ENCODE measurements around the gene RBM34.
A peak's percentile ranks its signal among the peaks of the same experiment; 100 is the strongest.
"Not testable (repeated sequence)": the region's sequence is repeated elsewhere in the genome, so short reads cannot be mapped to it uniquely, and the experiment has no call there.

The RBM34 gene

GRCh38 chr1:235160957-235161684 is at the start of gene RBM34:
RBM34 (minus strand) TSS chr1:235161250; CDS start chr1:235161226, 24 bp downstream.
- no peak for TF ChIP-seq GATA1 (IDR thresholded peaks at IDR 0.05; ENCODE audit: low read depth, low read length)
- peak; percentile 99 for TF ChIP-seq POLR2A (IDR thresholded peaks at IDR 0.05; ENCODE audit: low read length)

GRCh38 chr1:235207209-235207565 is 46.1 kb upstream of the RBM34 start:
- DNase-seq = peak; percentile 11 to 28
- no peak for TF ChIP-seq POLR2A (IDR thresholded peaks at IDR 0.05; ENCODE audit: low read length)
- TF ChIP-seq GATA1 (IDR thresholded peaks at IDR 0.05; ENCODE audit: low read depth, low read length) = no peak

More at GRCh38 chr1:235160957-235161684, at the start of gene RBM34:
- peak; percentile 93 to 96 for DNase-seq

GRCh38 chr1:235206533-235207208 is 45.6 kb upstream of the RBM34 start:
- peak; percentile 48 to 52 for DNase-seq

GRCh38 chr1:235205687-235206086 is 44.6 kb upstream of the RBM34 start:
- no peak for DNase-seq
- TF ChIP-seq GATA1 (IDR thresholded peaks at IDR 0.05; ENCODE audit: low read depth, low read length) (no peak), POLR2A (IDR thresholded peaks at IDR 0.05; ENCODE audit: low read length) (no peak)

More at GRCh38 chr1:235206533-235207208, 45.6 kb upstream of the RBM34 start:
- TF ChIP-seq GATA1 (IDR thresholded peaks at IDR 0.05; ENCODE audit: low read depth, low read length) (no peak), POLR2A (IDR thresholded peaks at IDR 0.05; ENCODE audit: low read length) (no peak)

- TF ChIP-seq POLR2A (IDR thresholded peaks at IDR 0.05; ENCODE audit: low read length) (no peak), GATA1 (IDR thresholded peaks at IDR 0.05; ENCODE audit: low read depth, low read length) (no peak)
- DNase-seq = no peak
These were observed 42.4 kb upstream of the RBM34 start for GRCh38 chr1:235203428-235203827.

GRCh38 chr1:235202447-235202846 is 41.4 kb upstream of the RBM34 start:
- not testable (repeated sequence) for DNase-seq

GRCh38 chr1:235199441-235199840 is 38.4 kb upstream of the RBM34 start:
- peak; percentile 36 to 41 for DNase-seq
- TF ChIP-seq GATA1 (IDR thresholded peaks at IDR 0.05; ENCODE audit: low read depth, low read length) = no peak
- no peak for TF ChIP-seq POLR2A (IDR thresholded peaks at IDR 0.05; ENCODE audit: low read length)

GRCh38 chr1:235190431-235190830 is 29.4 kb upstream of the RBM34 start:
- no peak for DNase-seq
- no peak for TF ChIP-seq GATA1 (IDR thresholded peaks at IDR 0.05; ENCODE audit: low read depth, low read length)
- no peak for TF ChIP-seq POLR2A (IDR thresholded peaks at IDR 0.05; ENCODE audit: low read length)

GRCh38 chr1:235187316-235187715 is 26.3 kb upstream of the RBM34 start:
- TF ChIP-seq POLR2A (IDR thresholded peaks at IDR 0.05; ENCODE audit: low read length) (no peak), GATA1 (IDR thresholded peaks at IDR 0.05; ENCODE audit: low read depth, low read length) (no peak)
- DNase-seq = no peak

GRCh38 chr1:235181561-235182245 is 20.7 kb upstream of the RBM34 start:
- TF ChIP-seq GATA1 (IDR thresholded peaks at IDR 0.05; ENCODE audit: low read depth, low read length) = no peak
- no peak for TF ChIP-seq POLR2A (IDR thresholded peaks at IDR 0.05; ENCODE audit: low read length)
- DNase-seq = no peak

GRCh38 chr1:235180916-235181460 is 19.9 kb upstream of the RBM34 start:
- no peak for TF ChIP-seq GATA1 (IDR thresholded peaks at IDR 0.05; ENCODE audit: low read depth, low read length)
- no peak for TF ChIP-seq POLR2A (IDR thresholded peaks at IDR 0.05; ENCODE audit: low read length)
- DNase-seq = no peak

- TF ChIP-seq POLR2A (IDR thresholded peaks at IDR 0.05; ENCODE audit: low read length) (no peak), GATA1 (IDR thresholded peaks at IDR 0.05; ENCODE audit: low read depth, low read length) (no peak)
- no peak for DNase-seq
These were observed 15.4 kb upstream of the RBM34 start for GRCh38 chr1:235176486-235176885.

- DNase-seq = no peak
- TF ChIP-seq GATA1 (IDR thresholded peaks at IDR 0.05; ENCODE audit: low read depth, low read length) = no peak
- no peak for TF ChIP-seq POLR2A (IDR thresholded peaks at IDR 0.05; ENCODE audit: low read length)
These were observed 8.9 kb upstream of the RBM34 start for GRCh38 chr1:235169986-235170385.

- no peak for TF ChIP-seq POLR2A (IDR thresholded peaks at IDR 0.05; ENCODE audit: low read length)
- no peak for TF ChIP-seq GATA1 (IDR thresholded peaks at IDR 0.05; ENCODE audit: low read depth, low read length)
- DNase-seq = no peak
These were observed 7.3 kb upstream of the RBM34 start for GRCh38 chr1:235168375-235168774.
